ENCODE data around the gene ZDHHC9.
A peak's percentile ranks its signal among the peaks of the same experiment; 100 is the strongest.

ZDHHC9 gene

GRCh38 chrX:129754056-129755024, 89.3 kb downstream of the ZDHHC9 start:
- Mint-ChIP-seq H3K27ac (peak overlapping the region; percentile 85), H3K27me3 (no peaks in the 10 kb centered on the region), H3K4me1 (peaks cover 31% of the 10 kb centered on the region), H3K9me3 (no peaks in the 10 kb centered on the region), H3K4me3 (no peak overlapping the region), H3K36me3 (no peaks in the 10 kb centered on the region)
- DNase-seq (ENCODE audit: low spot score in 2 of 2) (no peak), ATAC-seq (ENCODE audit: low read depth) (no peak)
